ENCODE data around the gene PPP1R12B.

GRCh38 chr1:202376247-202376646, 27.7 kb downstream of the PPP1R12B start:
- TF ChIP-seq CTCF (IDR thresholded peaks at IDR 0.05; ENCODE audit: extremely low read depth in 1 of 2, insufficient read depth in 1 of 2, low read depth in 1 of 2, low read length in 2 of 2) (no peak), EZH2 (IDR thresholded peaks at IDR 0.05; ENCODE audit: borderline replicate concordance, low read depth, low read length, severe bottlenecking) (no peak), POLR2AphosphoS5 (IDR thresholded peaks at IDR 0.05; ENCODE audit: insufficient read depth, low read depth, low read length) (no peak), MAX (IDR thresholded peaks at IDR 0.05; ENCODE audit: insufficient read depth, insufficient read length) (no peak), POLR2A (IDR thresholded peaks at IDR 0.05; ENCODE audit: low read depth, low read length) (no peak)
